Stimulated activated CD8-positive, alpha-beta memory T cell treated with anti-CD3 and anti-CD28 coated beads, Interleukin-15, amount 100 ng/mL, for 24 hours (primary cell): ENCODE measurements around the gene HOXB9.

Experiments
- DNase-seq: peaks from one replicate; pipeline ENCODE4 v3.0.0-alpha.2; 2020; ENCODE audit warnings: low read depth

Gene HOXB9

GRCh38 chr17:48610282-48611211, 15.6 kb downstream of the HOXB9 start, which contains the start of gene HOXB7:
Gene HOXB7, minus strand, starts transcription at chr17:48611017. Its CDS starts 99 bp downstream, at chr17:48610918.
- no peak for DNase-seq

- no peak for DNase-seq
Observed at GRCh38 chr17:48609759-48610281, 16.3 kb downstream of the HOXB9 start.

GRCh38 chr17:48609033-48609432, 17.1 kb downstream of the HOXB9 start:
- DNase-seq: no peak

GRCh38 chr17:48608494-48608834, 17.7 kb downstream of the HOXB9 start:
- DNase-seq: no peak

- no peak for DNase-seq
Observed at GRCh38 chr17:48606892-48607614, 19.1 kb downstream of the HOXB9 start.

- DNase-seq: no peak
Observed at GRCh38 chr17:48605991-48606891, 19.9 kb downstream of the HOXB9 start.

- no peak for DNase-seq
Observed at GRCh38 chr17:48605409-48605919, 20.7 kb downstream of the HOXB9 start.

- no peak for DNase-seq
Observed at GRCh38 chr17:48604770-48605329, 21.3 kb downstream of the HOXB9 start, which contains the start of gene HOXB6. Gene HOXB6, minus strand, starts transcription at chr17:48604986. Its CDS starts 6,836 bp downstream, at chr17:48598150.

- no peak for DNase-seq
Observed at GRCh38 chr17:48603959-48604769, 22.0 kb downstream of the HOXB9 start.

GRCh38 chr17:48601539-48602425, 24.4 kb downstream of the HOXB9 start:
- no peak for DNase-seq

- no peak for DNase-seq
Observed at GRCh38 chr17:48601207-48601538, 25.0 kb downstream of the HOXB9 start.

GRCh38 chr17:48600244-48601098, 25.7 kb downstream of the HOXB9 start:
- DNase-seq: no peak

GRCh38 chr17:48599354-48599753, 26.8 kb downstream of the HOXB9 start:
- DNase-seq: no peak

- no peak for DNase-seq
Observed at GRCh38 chr17:48598736-48599135, 27.4 kb downstream of the HOXB9 start.

- DNase-seq: no peak
Observed at GRCh38 chr17:48597778-48598631, 28.2 kb downstream of the HOXB9 start.

- DNase-seq: no peak
Observed at GRCh38 chr17:48597528-48597777, 28.7 kb downstream of the HOXB9 start.

- no peak for DNase-seq
Observed at GRCh38 chr17:48596735-48597527, 29.2 kb downstream of the HOXB9 start.
